HepG2 (cell line): ENCODE measurements around the gene KIRREL3. TPM values are rescaled to one million over a fixed set of nuclear protein-coding genes. Genes with fewer than 3 reads are reported as not detected.

Experiments
- ATAC-seq: fragments of 200-7000 bp; cut with Tn5 transposase; 3 replicates; pipeline ENCODE4 v1.9.1; 2020; ENCODE audit warnings: mild to moderate bottlenecking, moderate library complexity
- BruUV-seq: library from RNA; stranded (reverse); fragments of 400-500 nt; replicated peaks from 2 replicates; lab custom pipeline; 2021; lab: Mats Ljungman, UMichigan
- CTCF ChIA-PET: fragments of 300-600 bp; formaldehyde crosslinking; extraction: SDS; loops from one replicate; lab custom pipeline; 2021; ENCODE audit warnings: low total read pairs, inconsistent platforms, low intra/inter-chr PET ratio; lab: Yijun Ruan, JAX
- POLR2A ChIA-PET: fragments of 350-600 bp; sonication (Branson Sonifier 250); formaldehyde crosslinking; loops from one replicate; lab custom pipeline; 2020; ENCODE audit warnings: antibody characterized with exemption, inconsistent platforms; lab: Yijun Ruan, JAX
- DNase-seq: peaks from one replicate; pipeline ENCODE4 v3.0.0-alpha.2; 2015; ENCODE audit warnings: low spot score
- FAIRE-seq: peaks from 3 replicates; lab custom pipeline; 2011; peaks lifted over from hg19 to GRCh38; lab: Jason Lieb, UNC
- H2AFZ ChIP-seq: one replicate; pipeline ENCODE4 v1.6.1; 2011; ENCODE audit warnings: low read length, inconsistent platforms
- H3K27ac ChIP-seq: fragments of 300-600 bp; 3 replicates; pipeline ENCODE4 v1.8.0; 2011; ENCODE audit warnings: mixed run types, mild to moderate bottlenecking, mixed read lengths, low read length, inconsistent platforms; ENCODE audit not compliant: insufficient read depth; ENCODE audit errors: extremely low read length
- H3K27me3 ChIP-seq, 2 experiments: fragments of 200-600 bp in 1 of 2; 2 replicates in 1 of 2; 3 replicates in 1 of 2; pipeline versions ENCODE4 v1.6.0 to v1.8.0; 2011; ENCODE audit warnings: low read length in 2 of 2, mild to moderate bottlenecking in 2 of 2, moderate library complexity in 2 of 2, inconsistent platforms in 1 of 2; ENCODE audit not compliant: insufficient read depth in 2 of 2, control insufficient read depth in 1 of 2
- H3K36me3 ChIP-seq, 2 experiments: fragments of 200-600 bp in 1 of 2; replicated peaks in 1 of 2; 2 replicates in 1 of 2; 3 replicates in 1 of 2; pipeline versions ENCODE4 v1.5.1 to v1.8.0; 2011; ENCODE audit warnings: low read length in 2 of 2, inconsistent platforms in 1 of 2; ENCODE audit not compliant: insufficient read depth in 2 of 2, control insufficient read depth in 1 of 2
- H3K4me1 ChIP-seq: 2 replicates; pipeline ENCODE4 v1.5.1; 2012; ENCODE audit warnings: low read length, inconsistent platforms; ENCODE audit not compliant: insufficient read depth
- H3K4me2 ChIP-seq: 2 replicates; pipeline ENCODE4 v1.6.0; 2011; ENCODE audit warnings: low read depth, low read length, inconsistent platforms
- H3K4me3 ChIP-seq, 3 experiments: fragments of 200-600 bp in 1 of 3; sonication (generic), shearing (Covaris generic) in 1 of 3; replicated peaks in 1 of 3; 2 replicates each; pipeline ENCODE4 v1.5.1; 2011 to 2016; ENCODE audit warnings: low read length in 3 of 3, inconsistent platforms in 2 of 3, low read depth in 2 of 3, mild to moderate bottlenecking in 2 of 3, control low read depth in 1 of 3, mixed read lengths in 1 of 3; ENCODE audit not compliant: insufficient read depth in 1 of 3
- H3K79me2 ChIP-seq: one replicate; pipeline ENCODE4 v1.6.1; 2011; ENCODE audit warnings: low read length, inconsistent platforms; ENCODE audit not compliant: insufficient read depth
- H3K9ac ChIP-seq: 2 replicates; pipeline ENCODE4 v1.6.0; 2011; ENCODE audit warnings: mild to moderate bottlenecking, low read depth, low read length, inconsistent platforms; ENCODE audit not compliant: insufficient read depth
- H3K9me3 ChIP-seq: 2 replicates; pipeline ENCODE4 v1.5.1; 2012; ENCODE audit warnings: mild to moderate bottlenecking, low read length
- H4K20me1 ChIP-seq: 2 replicates; pipeline ENCODE4 v1.6.0; 2011; ENCODE audit warnings: inconsistent platforms, mild to moderate bottlenecking, low read length, moderate library complexity; ENCODE audit not compliant: insufficient read depth
- HDAC6 ChIP-seq: fragments of 200-600 bp; sonication (generic); IDR thresholded peaks from 2 replicates; pipeline ENCODE4 v1.7.0; 2017; ENCODE audit warnings: mild to moderate bottlenecking, antibody characterized with exemption, low read length, low read depth
- PRMT3 ChIP-seq: sonication (generic); formaldehyde crosslinking; IDR thresholded peaks from 2 replicates; pipeline ENCODE4 v1.8.1; 2022; ENCODE audit warnings: low read depth, mild to moderate bottlenecking, moderate library complexity, missing genetic modification reagents, borderline replicate concordance
- SETDB1 ChIP-seq: sonication (generic); formaldehyde crosslinking; IDR thresholded peaks from 2 replicates; pipeline ENCODE4 v1.5.1; 2020; ENCODE audit warnings: missing genetic modification reagents, mild to moderate bottlenecking, borderline replicate concordance
- WGBS: methylation state at CpG from one replicate; pipeline ENCODE4 v1.1.6; 2017; ENCODE audit warnings: low lambda C conversion rate; 5-methylcytosine and 5-hydroxymethylcytosine counted together
- in situ Hi-C: cut with HindIII; loops from 2 replicates; pipeline ENCODE4 v1.10.0; 2017; ENCODE audit warnings: low pct_unique_long_range_greater_than_20kb; ENCODE audit not compliant: extremely low pct_ligation_motif_present
- intact Hi-C: fragments of 100-400 bp; cut with micrococcal nuclease; formaldehyde crosslinking; loops from one replicate; pipeline ENCODE4 v1.10.0; 2022; ENCODE audit not compliant: unreplicated experiment
- polyA plus RNA-seq, 8 experiments: library from polyadenylated mRNA; depleted of rRNA in 3 of 8; stranded (reverse) in 7 of 8; unstranded in 1 of 8; fragments of >200 nt; fragmentation: Illumina TruSeq in 4 of 8; extraction: Trizol in 4 of 8; gene quantifications; 2 replicates each; pipeline versions ENCODE4 v1.2.1 to v1.2.3, GENCODE V29; 2011 to 2016; ENCODE audit warnings: low read depth in 4 of 8, missing spikeins in 1 of 8, mixed read lengths in 1 of 8; ENCODE audit not compliant: insufficient read depth in 1 of 8
- total RNA-seq, 5 experiments: library from RNA; depleted of rRNA; stranded (reverse); fragments of >200 nt; fragmentation: Illumina TruSeq; extraction: Trizol; gene quantifications; 2 replicates each; pipeline ENCODE4 v1.2.3, GENCODE V29; 2016; ENCODE audit warnings: low read depth in 1 of 5
- TF ChIP-seq, protein P1 (sequence below): sonication (generic); formaldehyde crosslinking; conservative IDR thresholded peaks from 2 replicates; pipeline ENCODE4 v1.8.0; 2022; ENCODE audit warnings: missing genetic modification reagents
- TF ChIP-seq, protein P2 (sequence below): sonication (generic); formaldehyde crosslinking; IDR thresholded peaks from 2 replicates; pipeline ENCODE4 v1.8.0; 2022; ENCODE audit warnings: missing genetic modification reagents, mild to moderate bottlenecking, inconsistent platforms, borderline replicate concordance
- TF ChIP-seq, protein P3 (sequence below): sonication (generic); formaldehyde crosslinking; IDR thresholded peaks from 2 replicates; pipeline ENCODE4 v1.4.0; 2020; ENCODE audit warnings: low read depth, mild to moderate bottlenecking, missing genetic modification reagents

Gene KIRREL3
- total and polyA plus RNA-seq, 2 of the 13 experiments (the other 11 are each of a cell fraction or from before 2014, with no cell fraction given): not detected

DNA sequence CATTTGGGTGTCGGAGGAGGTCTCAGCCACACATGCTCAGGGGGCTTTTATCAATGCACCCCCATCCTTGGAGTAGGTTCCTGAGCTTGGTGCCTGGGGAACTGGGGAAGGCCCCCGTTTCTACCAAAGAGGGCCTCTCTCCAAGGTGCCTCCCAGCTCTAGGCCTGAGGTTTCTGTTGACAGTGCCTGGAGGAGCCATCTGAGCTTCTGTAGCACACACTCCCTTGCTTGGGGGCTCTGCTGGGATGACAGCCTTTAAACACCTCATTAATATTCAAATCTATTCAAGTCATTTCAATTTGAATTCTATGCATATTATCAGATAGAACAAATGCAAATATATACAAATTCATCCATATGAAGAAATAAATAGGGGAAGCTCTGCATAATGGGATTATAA is 18.9 kb downstream of the KIRREL3 start:
- no peak for TF ChIP-seq SETDB1 (CRISPR knock-in tag)
- TF ChIP-seq, protein P1, sequence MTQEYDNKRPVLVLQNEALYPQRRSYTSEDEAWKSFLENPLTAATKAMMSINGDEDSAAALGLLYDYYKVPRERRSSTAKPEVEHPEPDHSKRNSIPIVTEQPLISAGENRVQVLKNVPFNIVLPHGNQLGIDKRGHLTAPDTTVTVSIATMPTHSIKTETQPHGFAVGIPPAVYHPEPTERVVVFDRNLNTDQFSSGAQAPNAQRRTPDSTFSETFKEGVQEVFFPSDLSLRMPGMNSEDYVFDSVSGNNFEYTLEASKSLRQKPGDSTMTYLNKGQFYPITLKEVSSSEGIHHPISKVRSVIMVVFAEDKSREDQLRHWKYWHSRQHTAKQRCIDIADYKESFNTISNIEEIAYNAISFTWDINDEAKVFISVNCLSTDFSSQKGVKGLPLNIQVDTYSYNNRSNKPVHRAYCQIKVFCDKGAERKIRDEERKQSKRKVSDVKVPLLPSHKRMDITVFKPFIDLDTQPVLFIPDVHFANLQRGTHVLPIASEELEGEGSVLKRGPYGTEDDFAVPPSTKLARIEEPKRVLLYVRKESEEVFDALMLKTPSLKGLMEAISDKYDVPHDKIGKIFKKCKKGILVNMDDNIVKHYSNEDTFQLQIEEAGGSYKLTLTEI (CRISPR knock-in tag): no peak
- TF ChIP-seq PRMT3: no peak
- no peak for TF ChIP-seq HDAC6
- TF ChIP-seq, protein P2, sequence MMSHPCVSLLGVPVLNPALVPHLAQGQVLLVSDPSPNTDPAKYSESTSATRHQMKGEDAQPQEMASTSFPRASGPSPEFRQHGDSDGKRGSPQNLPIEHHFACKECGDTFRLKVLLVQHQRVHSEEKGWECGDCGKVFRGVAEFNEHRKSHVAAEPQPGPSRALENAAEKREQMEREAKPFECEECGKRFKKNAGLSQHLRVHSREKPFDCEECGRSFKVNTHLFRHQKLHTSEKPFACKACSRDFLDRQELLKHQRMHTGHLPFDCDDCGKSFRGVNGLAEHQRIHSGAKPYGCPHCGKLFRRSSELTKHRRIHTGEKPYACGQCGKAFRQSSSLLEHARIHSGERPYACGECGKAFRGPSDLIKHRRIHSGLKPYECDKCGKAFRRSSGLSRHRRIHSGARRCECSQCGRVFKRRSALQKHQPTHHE: no peak
- TF ChIP-seq, protein P3, sequence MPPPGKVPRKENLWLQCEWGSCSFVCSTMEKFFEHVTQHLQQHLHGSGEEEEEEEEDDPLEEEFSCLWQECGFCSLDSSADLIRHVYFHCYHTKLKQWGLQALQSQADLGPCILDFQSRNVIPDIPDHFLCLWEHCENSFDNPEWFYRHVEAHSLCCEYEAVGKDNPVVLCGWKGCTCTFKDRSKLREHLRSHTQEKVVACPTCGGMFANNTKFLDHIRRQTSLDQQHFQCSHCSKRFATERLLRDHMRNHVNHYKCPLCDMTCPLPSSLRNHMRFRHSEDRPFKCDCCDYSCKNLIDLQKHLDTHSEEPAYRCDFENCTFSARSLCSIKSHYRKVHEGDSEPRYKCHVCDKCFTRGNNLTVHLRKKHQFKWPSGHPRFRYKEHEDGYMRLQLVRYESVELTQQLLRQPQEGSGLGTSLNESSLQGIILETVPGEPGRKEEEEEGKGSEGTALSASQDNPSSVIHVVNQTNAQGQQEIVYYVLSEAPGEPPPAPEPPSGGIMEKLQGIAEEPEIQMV (CRISPR knock-in tag): no peak
- H3K9me3 ChIP-seq: no peaks in the 10 kb centered on the region
- ChIA-PET POLR2A (no interaction called here), CTCF (no interaction called here)
- no peaks in the 10 kb centered on the region for H4K20me1 ChIP-seq
- no TSS peak for BruUV-seq
- no peak overlapping the region for H3K4me2 ChIP-seq
- no peak overlapping the region for H3K4me3 ChIP-seq
- no peaks in the 10 kb centered on the region for H3K79me2 ChIP-seq
- no peak for DNase-seq
- peaks cover 0 to 12% of the 10 kb centered on the region in 2 experiments; a peak in 2 of 5 replicates for H3K27me3 ChIP-seq
- H2AFZ ChIP-seq: no peak overlapping the region
- ATAC-seq: no peak
- in situ Hi-C loops (loop anchor here (10.0 kb wide), 1 partner anchor 537 kb away; no protein-coding TSS in a partner anchor), intact Hi-C loops (no loop called here)
- no peaks in the 10 kb centered on the region for H3K36me3 ChIP-seq
- no peak overlapping the region for H3K9ac ChIP-seq
- H3K4me1 ChIP-seq: no peaks in the 10 kb centered on the region
- H3K27ac ChIP-seq: no peak overlapping the region
- FAIRE-seq: no peak
- WGBS: no CpG with 5 or more reads among the region's 2 CpGs
